NCI-H128 (cell line): Measurements from ENCODE around the gene UBASH3B.

ENCODE experiments used
- DNase-seq: peaks from one replicate; lab custom pipeline; 2025; ENCODE audit not compliant: unreplicated experiment; lab: John Stamatoyannopoulos, UW

UBASH3B gene

DNA sequence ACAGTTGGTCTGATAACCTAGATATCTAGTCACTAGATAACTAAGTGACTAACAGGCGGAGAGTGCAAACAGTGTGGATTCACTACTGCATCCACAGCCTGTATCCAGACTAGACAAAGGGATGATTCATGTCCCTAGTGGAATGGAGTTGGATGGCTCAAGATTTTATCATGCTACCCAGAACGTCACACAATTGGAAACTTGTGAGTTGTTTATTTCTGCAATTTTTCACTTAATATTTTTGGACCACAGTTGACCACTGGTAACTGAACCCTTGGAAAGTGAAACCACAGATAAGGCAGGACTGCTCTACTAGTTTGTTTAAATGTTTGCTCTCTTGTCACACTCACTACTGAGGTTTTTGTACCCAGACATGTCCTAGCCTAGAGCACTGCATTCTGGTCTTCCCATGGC is 76.0 kb downstream of the UBASH3B start:
- no peak for DNase-seq

DNA sequence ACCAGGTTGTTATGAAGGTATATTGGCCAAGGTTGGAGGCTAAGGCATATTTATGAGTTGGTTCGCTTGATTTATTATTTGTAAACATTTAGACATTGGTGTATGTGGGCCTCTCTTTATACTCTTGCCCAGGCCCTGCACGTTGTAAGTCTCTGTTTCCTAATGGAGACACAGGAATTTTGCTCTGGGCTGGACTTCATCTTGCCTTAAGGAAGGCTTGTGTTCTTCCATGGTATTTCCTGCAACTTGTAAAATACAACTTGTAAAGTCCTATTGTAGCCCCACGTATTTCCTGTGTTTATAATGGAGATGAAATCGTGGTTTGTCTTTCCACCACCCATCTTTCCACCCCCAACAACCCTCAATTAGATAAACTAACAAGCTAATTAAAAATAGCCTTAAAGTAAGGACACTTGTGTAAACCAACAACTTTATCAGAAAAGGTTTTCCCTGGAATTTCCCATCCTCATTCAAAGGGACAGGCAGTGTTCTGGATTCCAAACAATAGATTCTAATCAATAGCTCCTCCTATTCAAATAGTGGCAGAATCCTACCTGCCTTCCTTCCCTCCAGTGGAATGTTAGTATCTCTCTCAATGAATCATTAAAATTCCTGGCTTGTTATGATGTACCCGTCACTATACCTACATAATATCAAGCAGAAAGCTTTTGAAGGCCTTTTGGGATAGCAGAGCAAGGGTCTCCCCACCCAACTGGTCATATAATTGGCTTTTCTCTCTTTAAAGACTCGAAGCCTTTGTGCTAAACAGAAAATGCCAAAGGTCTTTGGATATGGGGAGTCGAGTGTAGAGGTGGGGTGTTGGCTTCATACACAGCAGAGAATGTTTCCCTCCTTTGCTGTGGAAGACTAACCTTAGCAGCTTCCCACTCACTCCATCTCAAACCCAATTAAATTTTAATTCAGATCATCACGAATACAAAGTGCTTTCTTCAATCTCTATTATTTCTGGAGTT is 77.1 kb downstream of the UBASH3B start:
- DNase-seq, result no peak

DNA sequence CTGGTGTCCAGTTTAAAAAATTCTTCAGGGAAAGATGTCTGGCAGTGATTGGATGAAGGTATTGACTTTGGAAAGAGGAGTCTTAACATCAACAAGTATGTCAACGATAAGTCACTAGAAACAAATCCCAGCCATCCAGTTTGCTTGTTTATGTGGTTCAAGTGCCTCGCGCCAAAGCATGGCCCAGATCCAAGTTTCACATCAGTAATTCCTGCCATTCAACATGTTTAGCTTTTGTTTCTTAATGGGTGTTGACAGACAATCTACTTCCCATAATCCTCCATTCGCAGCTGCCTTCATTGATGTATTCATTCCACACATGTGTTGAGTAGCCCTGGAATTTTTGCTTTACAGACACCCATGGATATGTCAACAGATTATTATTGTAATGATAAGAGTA is 77.8 kb downstream of the UBASH3B start:
- peak; percentile 76 for DNase-seq

DNA sequence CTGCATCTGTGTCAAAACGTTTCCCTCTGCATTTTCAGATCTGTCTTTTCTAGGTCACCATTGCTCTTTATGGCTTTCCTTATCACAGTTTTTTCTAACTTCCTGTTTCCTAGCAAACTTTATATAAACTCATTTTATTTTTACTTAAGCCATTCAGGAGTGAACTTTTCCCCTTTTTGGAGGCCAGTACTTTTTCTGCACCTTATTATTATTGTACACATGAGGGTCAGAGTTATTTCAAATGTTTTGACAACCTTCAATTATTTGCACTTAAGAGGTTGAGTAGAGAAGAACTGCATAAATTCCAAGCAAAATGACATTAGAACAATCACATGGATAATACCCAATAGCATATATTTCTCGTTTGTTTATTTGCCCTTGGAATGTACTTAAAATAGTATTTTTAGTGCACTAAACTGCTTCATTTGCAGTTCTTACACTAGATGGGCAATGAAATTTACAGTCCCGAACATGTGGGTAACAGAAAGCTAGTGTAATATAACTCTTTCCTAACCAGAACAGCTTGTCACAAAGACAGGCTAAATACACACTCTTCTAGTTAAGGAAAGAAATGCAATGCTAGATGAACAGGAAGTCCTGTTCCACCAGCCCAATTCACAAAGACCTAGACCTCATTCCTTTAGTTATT is 79.5 kb downstream of the UBASH3B start:
- DNase-seq, result no peak

GRCh38 chr11:122737951-122738693 is 82.6 kb downstream of the UBASH3B start:
- DNase-seq, result no peak

- no peak for DNase-seq
Measured at GRCh38 chr11:122741613-122742300, 86.2 kb downstream of the UBASH3B start.

DNA sequence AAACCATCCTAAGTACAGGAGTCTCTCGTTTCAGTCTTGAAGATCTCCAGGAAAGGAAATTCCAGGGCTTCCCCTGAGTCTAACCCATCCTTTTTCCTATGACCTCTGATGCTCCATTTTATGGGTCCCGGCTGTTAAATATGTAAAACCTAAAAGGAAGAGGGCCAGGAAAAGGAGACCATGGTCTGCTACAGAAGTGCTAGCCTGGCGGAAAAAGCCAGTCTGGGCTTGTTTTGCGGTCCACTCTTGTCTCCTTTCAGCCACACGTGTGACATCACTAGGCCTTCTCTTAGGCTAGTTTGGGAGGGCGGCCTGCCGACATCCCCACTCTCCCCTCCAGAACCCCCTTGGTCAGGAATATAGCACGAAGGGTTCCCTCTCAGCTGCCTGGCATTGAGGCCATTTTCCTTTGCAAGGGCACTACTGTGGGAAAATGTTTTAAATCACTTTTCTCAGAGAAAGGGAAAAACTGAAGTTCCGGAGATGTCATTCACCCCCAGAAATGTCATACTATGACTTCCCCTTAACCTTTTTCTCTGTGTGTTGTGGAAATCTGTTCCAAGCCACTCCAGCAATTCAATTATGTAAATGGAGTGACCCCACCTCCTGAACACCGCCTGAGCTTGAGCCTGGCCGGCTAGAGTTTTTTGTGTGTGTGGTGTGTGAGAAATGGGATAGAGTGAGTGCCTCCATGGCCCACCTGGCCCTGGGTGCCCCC is 86.9 kb downstream of the UBASH3B start:
- DNase-seq, result no peak

- DNase-seq, result no peak
Measured at GRCh38 chr11:122743097-122743741, 87.7 kb downstream of the UBASH3B start.

GRCh38 chr11:122743949-122744348 is 88.4 kb downstream of the UBASH3B start:
- DNase-seq, result no peak

DNA sequence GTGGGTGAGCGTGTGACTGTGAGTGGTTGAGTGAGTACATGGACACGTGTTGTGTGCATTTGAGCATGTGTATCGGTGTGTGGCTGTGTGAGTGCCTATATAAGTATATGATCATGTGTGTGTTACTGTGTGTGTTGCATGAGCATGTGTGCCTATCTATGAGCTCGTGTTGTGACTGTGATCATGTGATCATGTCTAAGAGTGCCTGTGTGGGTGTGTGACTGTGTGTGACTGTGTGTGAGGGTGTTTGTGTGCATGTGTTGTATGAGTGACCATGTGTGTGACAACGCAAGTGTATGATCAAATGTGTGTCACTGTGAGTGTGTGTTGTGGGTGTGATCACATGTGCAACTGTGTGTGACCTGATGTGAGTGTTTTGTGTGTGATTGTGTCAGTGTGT is 88.8 kb downstream of the UBASH3B start:
- DNase-seq, result no peak

DNA sequence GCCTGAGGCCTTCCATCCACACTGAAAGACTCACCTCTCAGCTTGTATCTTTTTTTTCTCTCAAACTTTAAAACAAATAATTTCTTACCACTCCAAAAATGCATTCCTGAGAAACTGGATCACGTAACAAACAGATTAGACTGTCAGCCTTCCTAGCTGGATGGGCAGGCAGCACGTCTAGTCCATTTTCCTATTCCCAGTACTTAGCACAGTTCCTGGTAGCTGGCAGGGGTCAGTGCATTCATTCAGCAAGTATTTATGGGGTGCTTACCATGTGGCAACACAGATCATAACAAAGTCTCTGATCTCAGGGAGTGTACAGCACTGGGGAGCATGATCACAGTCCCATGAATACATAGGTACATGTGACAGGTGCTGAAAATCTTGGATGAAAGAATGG is 89.6 kb downstream of the UBASH3B start:
- DNase-seq, result no peak

DNA sequence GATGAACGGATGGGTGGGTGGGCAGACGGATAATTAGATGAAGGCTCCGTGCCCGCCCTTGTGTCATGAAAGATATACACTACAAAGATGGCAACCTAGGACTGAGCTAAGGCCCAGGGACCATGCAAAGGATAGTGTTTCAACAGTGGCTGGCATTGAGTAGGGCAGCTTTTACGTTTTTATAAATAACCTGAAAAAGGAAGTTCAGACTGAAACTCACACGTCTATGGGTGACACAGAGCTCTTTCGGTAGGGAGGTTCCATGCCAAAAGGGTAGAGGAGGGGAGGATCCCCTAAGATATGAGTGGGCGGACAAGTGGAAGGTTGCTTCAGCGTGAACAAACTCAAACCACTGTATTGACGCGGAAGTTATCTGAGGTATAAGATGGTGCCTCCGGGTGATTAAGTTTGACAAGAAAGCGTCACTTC is 90.5 kb downstream of the UBASH3B start:
- no peak for DNase-seq

DNA sequence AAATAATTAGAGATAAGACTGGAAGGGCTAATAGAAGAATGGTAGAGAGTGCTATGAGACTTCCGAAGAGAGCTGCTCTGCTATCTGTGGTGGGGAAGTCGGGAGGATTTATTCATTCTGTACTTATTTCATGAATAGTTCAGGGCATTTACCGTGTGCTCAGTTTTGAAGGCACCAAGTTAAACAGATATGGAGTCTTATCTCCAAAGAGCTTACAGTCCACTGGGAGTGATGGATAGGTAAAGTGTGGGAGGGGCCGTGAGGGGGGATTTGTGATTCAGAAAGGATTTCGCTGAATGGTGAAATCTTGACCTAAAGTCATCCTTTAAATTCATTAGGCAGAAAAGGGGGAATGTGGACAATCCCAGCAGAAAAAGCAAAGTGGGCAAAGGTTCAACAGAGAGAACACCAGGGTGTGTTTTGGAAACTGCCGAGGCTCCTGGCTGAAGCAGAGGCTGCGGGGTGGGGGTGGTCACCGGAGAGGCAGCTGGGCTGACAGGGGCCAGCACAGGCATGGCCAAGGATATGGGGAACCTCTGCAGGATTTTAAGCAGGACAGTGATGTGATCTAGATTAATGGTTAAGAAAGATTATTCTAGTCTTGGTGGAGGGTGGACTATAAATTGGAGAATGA is 91.2 kb downstream of the UBASH3B start:
- DNase-seq, result no peak

GRCh38 chr11:122747351-122747781 is 91.8 kb downstream of the UBASH3B start:
- DNase-seq, result no peak

DNA sequence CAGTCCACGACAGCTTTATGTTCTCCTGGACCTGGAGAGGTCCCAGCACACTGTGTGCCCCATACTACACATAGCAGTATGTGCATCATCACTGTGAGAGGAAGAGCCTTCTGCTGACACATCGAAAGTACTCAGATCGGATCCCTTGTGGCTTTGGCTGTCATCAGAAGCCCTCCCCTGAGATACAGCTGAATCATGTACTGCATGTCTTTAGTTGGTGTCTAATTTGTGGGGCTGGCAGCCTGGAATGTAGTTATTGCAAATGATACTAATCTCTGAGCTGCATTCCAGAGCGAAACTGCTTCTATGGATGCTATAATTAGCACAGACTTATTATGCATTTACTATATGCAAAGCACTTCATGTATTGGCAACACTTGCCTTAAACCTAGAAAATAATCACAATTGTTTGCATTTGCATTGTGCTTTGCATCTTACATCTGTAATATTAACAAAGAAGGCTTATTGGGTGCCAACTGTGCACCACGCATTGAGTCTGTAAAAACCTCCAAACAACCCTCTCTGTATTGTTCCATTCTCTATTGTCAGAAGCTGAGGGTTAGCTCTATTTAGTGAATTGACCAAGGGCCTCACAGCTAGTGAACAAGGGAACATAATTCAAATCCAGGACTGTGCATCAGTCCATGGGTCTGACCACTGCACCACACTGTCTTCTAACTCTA is 93.6 kb downstream of the UBASH3B start:
- no peak for DNase-seq

- DNase-seq, result no peak
Measured at GRCh38 chr11:122750049-122750448, 94.5 kb downstream of the UBASH3B start.

GRCh38 chr11:122751292-122752070 is 96.0 kb downstream of the UBASH3B start:
- DNase-seq, result no peak

DNA sequence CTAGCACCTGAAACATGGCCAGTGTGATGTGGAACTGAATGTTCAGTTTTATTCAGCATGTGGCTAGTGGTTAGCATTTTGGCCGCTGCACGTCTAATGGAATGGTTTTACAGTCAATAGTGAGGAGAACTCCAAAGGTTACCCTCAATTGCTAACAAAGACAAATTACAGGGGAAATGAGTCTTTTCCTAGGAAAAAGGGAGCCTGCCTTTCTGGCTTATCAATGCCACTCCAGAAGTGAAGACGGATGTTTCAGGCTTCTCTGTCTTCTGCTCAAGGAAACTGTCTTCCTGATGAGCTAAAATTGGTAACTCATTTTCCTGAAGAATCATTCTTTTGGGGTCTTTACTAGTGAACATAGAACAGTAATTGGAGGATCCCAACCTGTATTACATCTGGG is 98.5 kb downstream of the UBASH3B start:
- no peak for DNase-seq
